CD4-positive, alpha-beta memory T cell (primary cell): ENCODE data around the gene MTFR1L. TPM values are rescaled to one million over a fixed set of nuclear protein-coding genes. Genes with fewer than 3 reads are reported as not detected.
A peak's percentile ranks its signal among the peaks of the same experiment; 100 is the strongest.

Experiments
- CTCF ChIA-PET: fragments of 350-600 bp; sonication (Branson Sonifier 250); formaldehyde crosslinking; loops from one replicate; lab custom pipeline; 2021; ENCODE audit warnings: inconsistent platforms; ENCODE audit not compliant: partially characterized antibody; lab: Charles Lee
- POLR2A ChIA-PET: fragments of 350-600 bp; sonication (Branson Sonifier 250); formaldehyde crosslinking; loops from one replicate; lab custom pipeline; 2021; ENCODE audit not compliant: partially characterized antibody; lab: Charles Lee
- DNase-seq, 5 donors: peaks; one replicate each; pipeline versions ENCODE4 v3.0.0 to v3.0.0-alpha.2; 2020 to 2022; ENCODE audit warnings: mixed read lengths in 1 of 5
- H3K27ac ChIP-seq: one replicate; pipeline ENCODE4 v1.7.0; 2013; ENCODE audit warnings: low read depth, low read length
- H3K27me3 ChIP-seq: 2 replicates; pipeline ENCODE4 v1.7.0; 2013; ENCODE audit warnings: mild to moderate bottlenecking, low read length, moderate library complexity; ENCODE audit not compliant: insufficient read depth
- H3K36me3 ChIP-seq: 2 replicates; pipeline ENCODE4 v1.7.0; 2013; ENCODE audit warnings: mild to moderate bottlenecking, low read length, moderate library complexity; ENCODE audit not compliant: insufficient read depth
- H3K4me1 ChIP-seq: 2 replicates; pipeline ENCODE4 v1.7.0; 2013; ENCODE audit warnings: mild to moderate bottlenecking, low read length, moderate library complexity; ENCODE audit not compliant: insufficient read depth
- H3K4me3 ChIP-seq, 2 donors: one replicate each; pipeline ENCODE4 v1.7.0; 2013; ENCODE audit warnings: low read length in 2 of 2, mild to moderate bottlenecking in 1 of 2
- H3K9me3 ChIP-seq, 2 donors: one replicate each; pipeline ENCODE4 v1.7.0; 2013; ENCODE audit warnings: low read length in 2 of 2, control low read depth in 1 of 2; ENCODE audit not compliant: control insufficient read depth in 1 of 2
- H3K27ac Mint-ChIP-seq, 7 donors: one replicate each; pipeline ENCODE4 v1.8.0; 2020 to 2021; ENCODE audit warnings: mixed read lengths in 7 of 7, mild to moderate bottlenecking in 6 of 7, inconsistent platforms in 3 of 7, moderate library complexity in 3 of 7
- H3K27me3 Mint-ChIP-seq, 2 donors: one replicate each; pipeline ENCODE4 v1.8.0; 2020 to 2021; ENCODE audit warnings: mixed read lengths in 2 of 2
- H3K36me3 Mint-ChIP-seq, 2 donors: one replicate each; pipeline ENCODE4 v1.8.0; 2020 to 2021; ENCODE audit warnings: mixed read lengths in 2 of 2, inconsistent platforms in 1 of 2, mild to moderate bottlenecking in 1 of 2
- H3K4me1 Mint-ChIP-seq, 4 donors: one replicate each; pipeline ENCODE4 v1.8.0; 2020 to 2021; ENCODE audit warnings: mixed read lengths in 4 of 4, mild to moderate bottlenecking in 1 of 4
- H3K4me3 Mint-ChIP-seq, 8 donors: one replicate each; pipeline ENCODE4 v1.8.0; 2020 to 2021; ENCODE audit warnings: mixed read lengths in 8 of 8, mild to moderate bottlenecking in 7 of 8, moderate library complexity in 6 of 8, inconsistent platforms in 3 of 8
- H3K9me3 Mint-ChIP-seq, 8 donors: one replicate each; pipeline ENCODE4 v1.8.0; 2020 to 2021; ENCODE audit warnings: mixed read lengths in 8 of 8, mild to moderate bottlenecking in 5 of 8, inconsistent platforms in 3 of 8, moderate library complexity in 1 of 8
- intact Hi-C: fragments of 100-400 bp; cut with micrococcal nuclease; formaldehyde crosslinking; loops from one replicate; pipeline ENCODE4 v1.15.1; 2023
- polyA plus RNA-seq, 2 donors: library from polyadenylated mRNA; unstranded; fragments of 300-500 nt; fragmentation: Illumina TruSeq; gene quantifications; one replicate each; pipeline ENCODE4 v1.2.3, GENCODE V29; 2021
- total RNA-seq, 2 experiments: library from RNA; stranded (reverse); gene quantifications; one replicate each; pipeline ENCODE4 v1.2.3, GENCODE V29; 2021

The MTFR1L gene
- total and polyA plus RNA-seq, 4 experiments from 2014 or later, result 27.5 to 58.4 (median 55.3) TPM

DNA sequence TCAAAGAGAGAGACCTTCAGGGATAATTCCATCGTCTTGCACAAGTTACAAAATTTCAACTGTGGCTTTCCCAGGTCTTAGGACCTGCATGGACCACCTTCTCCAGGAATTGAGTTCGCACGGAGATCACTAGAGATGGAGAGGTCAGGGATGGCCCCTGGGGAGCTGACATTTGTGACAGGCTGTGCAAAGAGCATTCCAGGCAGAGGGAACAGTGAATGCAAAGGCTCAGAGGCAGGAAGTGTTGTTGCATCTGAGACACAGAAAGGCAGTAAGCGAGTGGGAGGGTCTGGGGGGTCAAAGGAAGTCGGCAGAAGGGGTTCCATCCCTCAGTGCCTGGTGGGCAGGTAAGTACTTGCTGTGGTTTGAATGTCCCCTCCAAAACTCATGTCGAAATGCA is 29.3 kb upstream of the MTFR1L start:
- intact Hi-C loops, result loop anchor here (10.0 kb wide), 1 partner anchor 546 kb away; the partner anchor contains the start of gene RSRP1
- Mint-ChIP-seq H3K4me3 (no peak overlapping the region), H3K27me3 (no peaks in the 10 kb centered on the region), H3K9me3 (no peaks in the 10 kb centered on the region), H3K27ac (peak overlapping the region in 3 of 7 donors; percentile 37 to 81 (median 74)), H3K36me3 (peaks cover 8 to 17% of the 10 kb centered on the region in 2 donors), H3K4me1 (peaks cover 2 to 13% (median 6%) of the 10 kb centered on the region in 4 donors)
- Histone ChIP-seq H3K27me3 (no peaks in the 10 kb centered on the region), H3K4me3 (no peak overlapping the region), H3K27ac (no peak overlapping the region), H3K4me1 (no peaks in the 10 kb centered on the region), H3K9me3 (no peaks in the 10 kb centered on the region), H3K36me3 (no peaks in the 10 kb centered on the region)
- ChIA-PET POLR2A (interaction anchor here (0.5 to 1.5 kb wide), 2 partner anchors 114 to 258 kb away, joined by 3 read pairs; no protein-coding TSS in a partner anchor), CTCF (no interaction called here)
- DNase-seq, result no peak

DNA sequence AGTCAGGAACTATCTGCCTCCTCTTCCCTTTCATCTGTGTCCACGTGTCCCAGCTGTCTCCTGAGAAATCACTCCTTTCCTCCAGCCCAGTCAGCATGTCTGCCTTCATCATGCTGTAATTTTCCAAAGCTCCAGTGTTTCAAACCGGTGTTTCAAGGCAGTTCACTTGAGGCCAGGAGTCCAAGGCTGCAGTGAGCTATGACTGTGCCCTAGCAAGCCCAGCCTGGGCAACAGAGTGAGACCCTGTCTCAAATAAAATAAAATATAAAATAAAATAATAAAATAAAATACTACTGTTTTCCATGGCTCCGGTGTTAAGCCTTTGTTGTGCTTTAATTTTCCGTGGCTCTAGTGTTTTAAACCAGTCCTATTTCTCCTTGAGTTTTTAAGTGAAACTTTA is 27.6 kb upstream of the MTFR1L start:
- POLR2A ChIA-PET, result interaction anchor here (0.8 to 5.1 kb wide), 2 partner anchors 18 to 175 kb away, joined by 3 to 46 read pairs; partner anchors contain the start of gene MAN1C1
- H3K27ac ChIP-seq, result no peak overlapping the region
- CTCF ChIA-PET, result interaction anchor here (13.3 kb wide), 1 partner anchor 181 kb away, joined by 218 read pairs; no protein-coding TSS in a partner anchor

DNA sequence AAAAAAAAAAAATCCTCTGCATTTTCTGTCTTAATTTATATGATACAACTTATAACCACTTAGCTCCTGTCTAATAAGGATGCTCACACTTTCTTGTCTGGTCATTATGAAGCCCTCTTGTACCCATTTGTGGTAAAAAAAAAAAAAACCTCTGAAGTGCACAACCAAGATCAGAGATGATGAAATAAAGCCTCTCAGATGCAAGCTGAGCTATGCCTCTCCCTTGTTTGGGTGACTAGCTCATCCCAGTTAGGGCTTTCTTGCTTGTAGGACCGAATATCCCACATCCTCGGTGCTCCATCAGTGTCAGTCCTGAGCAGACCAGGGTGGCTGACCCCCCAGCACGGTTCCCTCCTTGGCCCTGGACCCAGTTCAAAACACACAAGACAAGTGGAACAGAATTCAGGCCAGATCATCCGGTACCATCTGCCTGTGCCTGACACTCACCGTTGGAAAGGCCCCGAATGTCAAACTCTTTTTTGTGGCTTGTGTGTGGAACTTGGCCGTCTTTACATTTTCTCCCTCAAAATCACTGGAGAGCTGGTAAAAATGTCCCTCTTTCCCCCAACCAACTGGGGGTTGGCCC is 26.1 kb upstream of the MTFR1L start:
- Histone ChIP-seq H3K27ac (no peak overlapping the region), H3K4me3 (no peak overlapping the region), H3K9me3 (no peaks in the 10 kb centered on the region), H3K27me3 (no peaks in the 10 kb centered on the region), H3K36me3 (no peaks in the 10 kb centered on the region), H3K4me1 (peaks cover 28% of the 10 kb centered on the region)
- H3K27me3 Mint-ChIP-seq, result peaks cover 0 to 2% of the 10 kb centered on the region in 2 donors
- peaks cover 22 to 45% (median 31%) of the 10 kb centered on the region in 4 donors for H3K4me1 Mint-ChIP-seq
- peak overlapping the region in 5 of 7 donors; percentile 42 to 91 (median 70) for H3K27ac Mint-ChIP-seq
- ChIA-PET CTCF (interaction anchor here (0.6 to 13.3 kb wide), 6 partner anchors 17 to 275 kb away, joined by 3 to 218 read pairs (median 5); no protein-coding TSS in a partner anchor), POLR2A (interaction anchor here (0.6 to 5.1 kb wide), 4 partner anchors 19 to 176 kb away, joined by 3 to 46 read pairs (median 4); partner anchors contain the start of gene MAN1C1)
- no peak for DNase-seq
- H3K4me3 Mint-ChIP-seq, result peak overlapping the region in 1 of 8 donors; percentile 39
- peaks cover 5 to 6% of the 10 kb centered on the region in 2 donors for H3K36me3 Mint-ChIP-seq
- H3K9me3 Mint-ChIP-seq, result peaks cover 0 to 2% (median 0%) of the 10 kb centered on the region in 8 donors
- intact Hi-C loops, result loop anchor here (10.0 kb wide), 1 partner anchor 549 kb away; the partner anchor contains the start of gene RSRP1

More for the DNA sequence above, 27.6 kb upstream of the MTFR1L start:
- H3K9me3 ChIP-seq, result no peaks in the 10 kb centered on the region
- peaks cover 0 to 2% (median 0%) of the 10 kb centered on the region in 8 donors for H3K9me3 Mint-ChIP-seq
- H3K27ac Mint-ChIP-seq, result peak overlapping the region in 2 of 7 donors; percentile 88
- peaks cover 13% of the 10 kb centered on the region for H3K4me1 ChIP-seq
- H3K36me3 ChIP-seq, result no peaks in the 10 kb centered on the region
- peak overlapping the region in 1 of 8 donors; percentile 72 for H3K4me3 Mint-ChIP-seq
- H3K27me3 Mint-ChIP-seq, result peaks cover 0 to 2% of the 10 kb centered on the region in 2 donors
- H3K4me1 Mint-ChIP-seq, result peaks cover 12 to 29% (median 19%) of the 10 kb centered on the region in 4 donors
- no peaks in the 10 kb centered on the region for H3K27me3 ChIP-seq
- no peak for DNase-seq
- H3K4me3 ChIP-seq, result no peak overlapping the region
- H3K36me3 Mint-ChIP-seq, result peaks cover 8 to 11% of the 10 kb centered on the region in 2 donors
- intact Hi-C loops, result loop anchor here (10.0 kb wide), 1 partner anchor 547 kb away; the partner anchor contains the start of gene RSRP1

DNA sequence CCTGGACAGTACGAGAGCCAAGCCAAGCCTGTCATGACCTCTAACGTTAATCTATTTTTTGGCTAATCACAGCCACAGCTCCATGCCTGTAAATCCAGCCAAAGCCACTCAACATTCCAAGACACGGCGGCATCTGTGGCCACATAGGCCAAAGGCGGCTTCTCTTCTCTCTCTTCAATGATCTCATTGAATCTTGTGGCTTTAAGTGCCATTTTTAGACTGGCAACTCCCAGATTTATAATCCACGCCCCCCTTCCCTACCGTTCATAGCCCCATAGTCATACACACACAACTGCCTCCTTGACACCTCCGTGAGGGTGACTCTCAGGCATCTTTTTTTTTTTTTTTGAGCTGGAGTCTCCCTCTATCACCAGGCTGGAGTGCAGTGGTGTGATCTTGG is 25.4 kb upstream of the MTFR1L start:
- no peaks in the 10 kb centered on the region for H3K27me3 ChIP-seq
- no peak overlapping the region for H3K4me3 Mint-ChIP-seq
- peaks cover 5 to 6% of the 10 kb centered on the region in 2 donors for H3K36me3 Mint-ChIP-seq
- H3K27ac ChIP-seq, result no peak overlapping the region
- H3K36me3 ChIP-seq, result no peaks in the 10 kb centered on the region
- H3K4me1 ChIP-seq, result peaks cover 34% of the 10 kb centered on the region
- H3K4me1 Mint-ChIP-seq, result peaks cover 23 to 52% (median 34%) of the 10 kb centered on the region in 4 donors
- H3K9me3 ChIP-seq, result no peaks in the 10 kb centered on the region
- peaks cover 0 to 2% of the 10 kb centered on the region in 2 donors for H3K27me3 Mint-ChIP-seq
- intact Hi-C loops, result loop anchor here (10.0 kb wide), 1 partner anchor 550 kb away; the partner anchor contains the start of gene RSRP1
- H3K4me3 ChIP-seq, result no peak overlapping the region
- no peak for DNase-seq
- CTCF ChIA-PET, result interaction anchor here (0.7 to 13.3 kb wide), 5 partner anchors 19 to 289 kb away, joined by 3 to 218 read pairs (median 6); no protein-coding TSS in a partner anchor
- H3K9me3 Mint-ChIP-seq, result peaks cover 0 to 2% (median 0%) of the 10 kb centered on the region in 8 donors
- H3K27ac Mint-ChIP-seq, result peak overlapping the region in 3 of 7 donors; percentile 43 to 78 (median 47)
- POLR2A ChIA-PET, result interaction anchor here (1.5 to 5.1 kb wide), 2 partner anchors 20 to 177 kb away, joined by 5 to 46 read pairs; partner anchors contain the start of gene MAN1C1

DNA sequence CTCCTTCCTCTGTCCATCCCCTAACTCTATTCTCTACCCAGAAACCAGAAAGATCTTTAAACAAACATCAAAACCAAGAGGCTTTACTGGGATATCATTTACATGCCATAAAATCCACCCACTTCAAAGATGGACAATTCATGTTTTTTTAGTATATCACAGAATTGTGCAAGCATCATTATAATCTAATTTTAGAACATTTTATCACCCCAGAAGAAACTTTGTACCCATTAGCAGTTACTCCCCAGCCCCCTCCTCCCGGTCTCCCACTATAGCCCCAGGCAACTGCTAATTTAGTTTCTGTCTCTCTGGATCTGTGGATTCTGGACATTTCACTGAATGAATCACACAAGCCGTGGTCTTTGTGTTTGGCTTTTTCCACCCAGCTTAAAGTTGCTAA is 24.5 kb upstream of the MTFR1L start:
- peaks cover 2 to 3% of the 10 kb centered on the region in 2 donors for H3K36me3 Mint-ChIP-seq
- CTCF ChIA-PET, result interaction anchor here (0.7 to 13.3 kb wide), 7 partner anchors 15 to 290 kb away, joined by 3 to 218 read pairs (median 6); no protein-coding TSS in a partner anchor
- intact Hi-C loops, result loop anchor here (5.0 to 10.0 kb wide), 3 partner anchors 118 to 550 kb away; partner anchors contain the start of gene RSRP1
- POLR2A ChIA-PET, result interaction anchor here (1.1 to 5.1 kb wide), 3 partner anchors 20 to 178 kb away, joined by 3 to 46 read pairs (median 17); partner anchors contain the start of gene MAN1C1
- no peaks in the 10 kb centered on the region for H3K36me3 ChIP-seq
- DNase-seq, result no peak
- H3K4me1 ChIP-seq, result peaks cover 39% of the 10 kb centered on the region
- peak overlapping the region in 1 of 8 donors; percentile 38 for H3K4me3 Mint-ChIP-seq
- no peak overlapping the region for H3K27ac ChIP-seq
- peaks cover 0 to 2% of the 10 kb centered on the region in 2 donors for H3K27me3 Mint-ChIP-seq
- no peaks in the 10 kb centered on the region for H3K9me3 ChIP-seq
- no peaks in the 10 kb centered on the region for H3K27me3 ChIP-seq
- peaks cover 0 to 2% (median 0%) of the 10 kb centered on the region in 8 donors for H3K9me3 Mint-ChIP-seq
- H3K4me3 ChIP-seq, result no peak overlapping the region
- H3K4me1 Mint-ChIP-seq, result peaks cover 25 to 53% (median 37%) of the 10 kb centered on the region in 4 donors
- H3K27ac Mint-ChIP-seq, result peak overlapping the region; percentile 0 to 95 (median 36)

DNA sequence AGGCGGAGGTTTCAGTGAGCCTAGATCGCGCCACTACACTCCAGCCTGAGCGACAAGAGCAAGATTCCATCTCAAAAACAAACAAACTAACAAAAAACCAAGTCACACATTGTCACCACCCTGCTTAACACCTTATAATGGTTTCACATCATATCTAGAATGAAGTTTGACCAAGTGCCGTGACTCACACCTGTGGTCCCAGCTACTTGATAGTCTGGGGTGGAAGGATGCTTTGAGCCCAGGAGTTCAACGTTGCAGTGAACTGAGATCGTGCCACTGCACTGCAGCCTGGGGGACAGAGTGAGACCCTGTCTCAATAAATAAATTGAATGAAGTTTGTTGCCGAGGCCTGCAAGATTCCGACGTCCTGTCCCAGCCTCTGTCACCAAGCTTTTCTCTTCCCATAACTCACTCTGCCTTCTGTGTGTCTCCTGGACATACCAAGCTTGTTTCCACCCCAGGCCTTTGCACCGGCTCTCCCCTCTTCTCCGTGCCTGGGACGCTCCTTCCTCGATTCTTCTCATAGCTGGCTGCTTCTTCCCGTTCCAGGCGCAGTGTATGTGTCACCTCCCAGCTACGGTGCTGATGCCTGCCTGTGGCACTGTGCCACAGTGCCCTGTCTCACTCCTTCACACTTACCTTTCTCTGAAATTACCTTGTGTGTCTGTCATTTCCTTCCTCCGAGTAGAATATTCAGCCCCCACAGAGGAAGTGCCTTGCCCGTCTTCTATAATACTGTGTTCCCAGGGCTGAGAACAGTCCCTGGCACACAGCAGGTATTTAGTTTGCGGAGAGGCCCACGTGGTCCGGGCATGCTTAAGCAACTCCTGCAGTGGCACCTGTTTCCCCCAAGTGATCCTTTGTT is 23.6 kb upstream of the MTFR1L start:
- H3K27me3 ChIP-seq, result no peaks in the 10 kb centered on the region
- peak in 2 of 5 donors; percentile 62 to 78 for DNase-seq
- ChIA-PET POLR2A (interaction anchor here (1.1 to 5.3 kb wide), 4 partner anchors 20 to 186 kb away, joined by 3 to 46 read pairs (median 27); partner anchors contain the start of gene MAN1C1), CTCF (interaction anchor here (1.0 to 13.3 kb wide), 10 partner anchors 9 to 292 kb away, joined by 3 to 218 read pairs (median 5); no protein-coding TSS in a partner anchor)
- Mint-ChIP-seq H3K36me3 (peaks cover 0 to 3% of the 10 kb centered on the region in 2 donors), H3K9me3 (peaks cover 0 to 2% (median 0%) of the 10 kb centered on the region in 8 donors), H3K4me1 (peaks cover 30 to 61% (median 45%) of the 10 kb centered on the region in 4 donors), H3K4me3 (peak overlapping the region in 7 of 8 donors; percentile 58 to 88 (median 82)), H3K27me3 (peaks cover 0 to 2% of the 10 kb centered on the region in 2 donors), H3K27ac (peak overlapping the region; percentile 86 to 98 (median 95))
- intact Hi-C loops, result loop anchor here (1.0 to 10.0 kb wide), 6 partner anchors 21 to 551 kb away; partner anchors contain the start of gene RSRP1
- H3K9me3 ChIP-seq, result no peaks in the 10 kb centered on the region
- no peak overlapping the region for H3K4me3 ChIP-seq
- no peaks in the 10 kb centered on the region for H3K36me3 ChIP-seq
- peaks cover 47% of the 10 kb centered on the region for H3K4me1 ChIP-seq
- H3K27ac ChIP-seq, result peak overlapping the region; percentile 45
